Liver (tissue), 9 donors: Measurements from ENCODE around the gene AADAC. TPM values are rescaled to one million over a fixed set of nuclear protein-coding genes. Genes with fewer than 3 reads are reported as not detected.

ENCODE experiments used
- DNase-seq: peaks from one replicate; pipeline ENCODE4 v3.0.0-alpha.2; 2017; ENCODE audit warnings: low spot score
- H3K27ac ChIP-seq, 2 donors: one replicate each; pipeline ENCODE4 v1.7.0; 2013; ENCODE audit warnings: inconsistent platforms in 2 of 2, low read length in 2 of 2, control low read depth in 1 of 2, low read depth in 1 of 2, mild to moderate bottlenecking in 1 of 2
- H3K27me3 ChIP-seq, 4 donors: one replicate each; pipeline versions ENCODE4 v1.6.1 to v1.7.0; 2013; ENCODE audit warnings: low read length in 3 of 4, inconsistent platforms in 1 of 4, mild to moderate bottlenecking in 1 of 4, moderate library complexity in 1 of 4; ENCODE audit not compliant: control insufficient read depth in 4 of 4, insufficient read depth in 4 of 4
- H3K36me3 ChIP-seq, 4 donors: one replicate each; pipeline versions ENCODE4 v1.6.1 to v1.7.0; 2013; ENCODE audit warnings: low read length in 3 of 4, mild to moderate bottlenecking in 3 of 4, low read depth in 1 of 4, moderate library complexity in 1 of 4; ENCODE audit not compliant: control insufficient read depth in 4 of 4, insufficient read depth in 3 of 4
- H3K4me1 ChIP-seq, 4 donors: one replicate each; pipeline versions ENCODE4 v1.6.1 to v1.7.0; 2013; ENCODE audit warnings: low read length in 3 of 4, mild to moderate bottlenecking in 3 of 4, moderate library complexity in 1 of 4; ENCODE audit not compliant: control insufficient read depth in 4 of 4, insufficient read depth in 4 of 4
- H3K4me3 ChIP-seq, 3 donors: one replicate each; pipeline versions ENCODE4 v1.6.1 to v1.7.0; 2013; ENCODE audit warnings: low read length in 3 of 3, control low read depth in 1 of 3, low read depth in 1 of 3, mild to moderate bottlenecking in 1 of 3
- H3K9ac ChIP-seq, 2 donors: one replicate each; pipeline ENCODE4 v1.7.0; 2013; ENCODE audit warnings: low read length in 2 of 2, mild to moderate bottlenecking in 2 of 2, moderate library complexity in 2 of 2, control low read depth in 1 of 2, low read depth in 1 of 2
- H3K9me3 ChIP-seq, 4 donors: one replicate each; pipeline versions ENCODE4 v1.6.1 to v1.7.0; 2013; ENCODE audit warnings: low read length in 3 of 4; ENCODE audit not compliant: control insufficient read depth in 4 of 4
- ATF3 ChIP-seq: IDR thresholded peaks from 2 replicates; pipeline ENCODE4 v1.6.1; 2016; ENCODE audit warnings: antibody characterized with exemption
- CTCF ChIP-seq: fragments of 150-350 bp; IDR thresholded peaks from 2 replicates; pipeline ENCODE4 v1.5.1; 2017; ENCODE audit warnings: improper control_type of control experiment, low read depth, low read length; ENCODE audit not compliant: missing input control
- EGR1 ChIP-seq, 2 donors: IDR thresholded peaks; 2 replicates each; pipeline ENCODE4 v1.6.1; 2016 to 2018; ENCODE audit warnings: antibody characterized with exemption in 2 of 2, low read depth in 2 of 2
- FOXA1 ChIP-seq: IDR thresholded peaks from 2 replicates; pipeline ENCODE4 v1.6.1; 2016; ENCODE audit warnings: antibody characterized with exemption
- FOXA2 ChIP-seq: IDR thresholded peaks from 2 replicates; pipeline ENCODE4 v1.6.1; 2016; ENCODE audit warnings: antibody characterized with exemption
- GABPA ChIP-seq, 2 donors: IDR thresholded peaks in 1 of 2; conservative IDR thresholded peaks in 1 of 2; 2 replicates each; pipeline ENCODE4 v1.6.1; 2016; ENCODE audit warnings: antibody characterized with exemption in 2 of 2, mild to moderate bottlenecking in 1 of 2, moderate library complexity in 1 of 2
- HNF4A ChIP-seq, 2 donors: conservative IDR thresholded peaks; 2 replicates each; pipeline ENCODE4 v1.6.1; 2016; ENCODE audit warnings: antibody characterized with exemption in 2 of 2, mild to moderate bottlenecking in 2 of 2
- HNF4G ChIP-seq: IDR thresholded peaks from 2 replicates; pipeline ENCODE4 v1.6.1; 2016; ENCODE audit warnings: antibody characterized with exemption
- JUND ChIP-seq, 2 donors: IDR thresholded peaks; 2 replicates each; pipeline ENCODE4 v1.6.1; 2016; ENCODE audit warnings: antibody characterized with exemption in 2 of 2
- MAX ChIP-seq: IDR thresholded peaks from 2 replicates; pipeline ENCODE4 v1.6.1; 2016; ENCODE audit warnings: antibody characterized with exemption
- NR2F2 ChIP-seq: IDR thresholded peaks from 2 replicates; pipeline ENCODE4 v1.6.1; 2016; ENCODE audit warnings: antibody characterized with exemption
- RAD21 ChIP-seq, 2 donors: IDR thresholded peaks; 2 replicates each; pipeline ENCODE4 v1.6.1; 2016; ENCODE audit warnings: antibody characterized with exemption in 2 of 2, mild to moderate bottlenecking in 2 of 2
- REST ChIP-seq: IDR thresholded peaks from 2 replicates; pipeline ENCODE4 v1.6.1; 2016; ENCODE audit warnings: antibody characterized with exemption, mild to moderate bottlenecking
- RXRA ChIP-seq, 2 donors: IDR thresholded peaks; 2 replicates each; pipeline ENCODE4 v1.6.1; 2017 to 2018; ENCODE audit warnings: antibody characterized with exemption in 2 of 2, mild to moderate bottlenecking in 1 of 2
- SP1 ChIP-seq: IDR thresholded peaks from 2 replicates; pipeline ENCODE4 v1.6.1; 2018; ENCODE audit warnings: antibody characterized with exemption, mild to moderate bottlenecking
- TAF1 ChIP-seq: conservative IDR thresholded peaks from 2 replicates; pipeline ENCODE4 v1.6.1; 2016; ENCODE audit warnings: antibody characterized with exemption, mild to moderate bottlenecking
- YY1 ChIP-seq: IDR thresholded peaks from 2 replicates; pipeline ENCODE4 v1.6.1; 2016; ENCODE audit warnings: antibody characterized with exemption, mild to moderate bottlenecking
- ZBTB33 ChIP-seq: IDR thresholded peaks from 2 replicates; pipeline ENCODE4 v1.6.1; 2016; ENCODE audit warnings: antibody characterized with exemption
- WGBS: extraction: QIAGEN DNeasy Blood & Tissue Kit; methylation state at CpG from one replicate; pipeline ENCODE4 v1.1.7; 2013; 5-methylcytosine and 5-hydroxymethylcytosine counted together
- polyA plus RNA-seq, 2 donors: library from polyadenylated mRNA; stranded (reverse) in 1 of 2; unstranded in 1 of 2; fragments of 200-250 nt in 1 of 2; fragments of >200 nt in 1 of 2; fragmentation: Nextera tagmentation in 1 of 2; extraction: Ambion mirVana in 1 of 2; gene quantifications; one replicate each; pipeline versions ENCODE4 v1.2.1 to v1.2.3, GENCODE V29; 2013 to 2015
- total RNA-seq, 2 donors: library from RNA; depleted of rRNA; stranded (reverse); fragments of >200 nt; gene quantifications; one replicate each; pipeline ENCODE4 v1.2.3, GENCODE V29; 2014
- donor health status: healthy.
- donor health status: healthy.
- donor health status: healthy.
- donor health status: healthy.
- donor health status: healthy.

The AADAC gene
- total and polyA plus RNA-seq, 4 donors = 144 to 321 (median 281) TPM

GRCh38 chr3:151792411-151792810 is 21.5 kb upstream of the AADAC start:
- TF ChIP-seq REST = no peak
- TF ChIP-seq ZBTB33 = no peak
- TF ChIP-seq CTCF = no peak
- no peak for TF ChIP-seq NR2F2
- no peak for TF ChIP-seq FOXA2
- no peak for TF ChIP-seq FOXA1
- no peak for TF ChIP-seq RXRA (IDR thresholded peaks at IDR 0.05)
- TF ChIP-seq SP1 = no peak
- TF ChIP-seq TAF1 = no peak
- no peak for TF ChIP-seq JUND (IDR thresholded peaks at IDR 0.05)
- no peak for TF ChIP-seq HNF4A (conservative IDR thresholded peaks at IDR 0.05)
- TF ChIP-seq ATF3 = no peak
- TF ChIP-seq GABPA (IDR thresholded peaks at IDR 0.05 in 1 of 2, conservative IDR thresholded peaks at IDR 0.05 in 1 of 2) = no peak
- no peak for TF ChIP-seq RAD21 (IDR thresholded peaks at IDR 0.05)
- Histone ChIP-seq H3K27ac (no peak overlapping the region), H3K9me3 (no peaks in the 10 kb centered on the region), H3K27me3 (no peaks in the 10 kb centered on the region), H3K4me3 (no peak overlapping the region), H3K36me3 (no peaks in the 10 kb centered on the region), H3K9ac (no peak overlapping the region), H3K4me1 (peaks cover 0 to 4% (median 1%) of the 10 kb centered on the region in 4 donors)
- no peak for DNase-seq
- whole genome bisulfite sequencing = 94% methylated on average over 2 of the region's 2 CpGs

GRCh38 chr3:151793636-151794035 is 20.3 kb upstream of the AADAC start:
- Histone ChIP-seq H3K4me1 (peaks cover 0 to 4% (median 1%) of the 10 kb centered on the region in 4 donors), H3K36me3 (no peaks in the 10 kb centered on the region), H3K27me3 (no peaks in the 10 kb centered on the region), H3K9ac (no peak overlapping the region), H3K27ac (no peak overlapping the region), H3K4me3 (no peak overlapping the region), H3K9me3 (no peaks in the 10 kb centered on the region)
- WGBS = 91% methylated on average over 2 of the region's 2 CpGs
- DNase-seq = no peak
- TF ChIP-seq ZBTB33 (no peak), REST (no peak), FOXA1 (no peak), JUND (IDR thresholded peaks at IDR 0.05) (no peak), YY1 (no peak), TAF1 (no peak), SP1 (no peak), GABPA (IDR thresholded peaks at IDR 0.05 in 1 of 2, conservative IDR thresholded peaks at IDR 0.05 in 1 of 2) (no peak), FOXA2 (no peak), HNF4G (no peak), RXRA (IDR thresholded peaks at IDR 0.05) (no peak), EGR1 (IDR thresholded peaks at IDR 0.05; ENCODE audit: low read depth in 2 of 2) (no peak), ATF3 (no peak), MAX (no peak), HNF4A (conservative IDR thresholded peaks at IDR 0.05) (no peak), NR2F2 (no peak), RAD21 (IDR thresholded peaks at IDR 0.05) (no peak)
